Osteocyte (in vitro differentiated cells): ENCODE data around the gene FHL2. TPM values are rescaled to one million over a fixed set of nuclear protein-coding genes. Genes with fewer than 3 reads are reported as not detected.

ENCODE experiments used
- DNase-seq: peaks from one replicate; pipeline ENCODE4 v3.0.0; 2021; ENCODE audit warnings: mixed read lengths; ENCODE audit not compliant: unreplicated experiment; ENCODE audit errors: extremely low spot score
- H3K27ac Mint-ChIP-seq: one replicate; pipeline ENCODE4 v1.8.0; 2021; ENCODE audit warnings: mild to moderate bottlenecking, mixed read lengths; ENCODE audit not compliant: unreplicated experiment
- H3K27me3 Mint-ChIP-seq: one replicate; pipeline ENCODE4 v1.8.0; 2021; ENCODE audit warnings: mixed read lengths; ENCODE audit not compliant: unreplicated experiment
- H3K36me3 Mint-ChIP-seq: one replicate; pipeline ENCODE4 v1.8.0; 2021; ENCODE audit warnings: mixed read lengths; ENCODE audit not compliant: unreplicated experiment
- H3K4me1 Mint-ChIP-seq: one replicate; pipeline ENCODE4 v1.8.0; 2021; ENCODE audit warnings: mixed read lengths; ENCODE audit not compliant: unreplicated experiment
- H3K4me3 Mint-ChIP-seq: one replicate; pipeline ENCODE4 v1.8.0; 2021; ENCODE audit warnings: mild to moderate bottlenecking, moderate library complexity, mixed read lengths; ENCODE audit not compliant: unreplicated experiment
- H3K9me3 Mint-ChIP-seq: one replicate; pipeline ENCODE4 v1.8.0; 2021; ENCODE audit warnings: mixed read lengths; ENCODE audit not compliant: unreplicated experiment
- CTCF ChIP-seq: fragments of 200-600 bp; sonication (generic); IDR thresholded peaks from 2 replicates; pipeline ENCODE4 v1.5.0; 2021; ENCODE audit warnings: antibody characterized with exemption, mild to moderate bottlenecking, moderate library complexity
- total RNA-seq: library from RNA; stranded (reverse); gene quantifications from 2 replicates; pipeline ENCODE4 v1.2.1, GENCODE V29; 2021

Gene FHL2
- total RNA-seq, 1 donor from 2014 or later, result 76.8 TPM

GRCh38 chr2:105344704-105345345 is 54.0 kb downstream of the FHL2 start:
- Mint-ChIP-seq H3K9me3 (no peaks in the 10 kb centered on the region), H3K36me3 (peaks cover 38% of the 10 kb centered on the region), H3K27me3 (no peaks in the 10 kb centered on the region), H3K27ac (no peak overlapping the region), H3K4me1 (no peaks in the 10 kb centered on the region), H3K4me3 (no peak overlapping the region)
- peak; percentile 61 for TF ChIP-seq CTCF
- DNase-seq, result no peak

- H3K27ac Mint-ChIP-seq, result no peak overlapping the region
- H3K9me3 Mint-ChIP-seq, result no peaks in the 10 kb centered on the region
- TF ChIP-seq CTCF, result no peak
- no peak for DNase-seq
- no peaks in the 10 kb centered on the region for H3K27me3 Mint-ChIP-seq
- H3K4me1 Mint-ChIP-seq, result peaks cover 26% of the 10 kb centered on the region
- peak overlapping the region; percentile 27 for H3K4me3 Mint-ChIP-seq
- peaks cover 22% of the 10 kb centered on the region for H3K36me3 Mint-ChIP-seq
Observed at GRCh38 chr2:105339414-105339813, 59.4 kb downstream of the FHL2 start.

- TF ChIP-seq CTCF, result no peak
- H3K36me3 Mint-ChIP-seq, result peaks cover 18% of the 10 kb centered on the region
- peaks cover 26% of the 10 kb centered on the region for H3K4me1 Mint-ChIP-seq
- H3K27ac Mint-ChIP-seq, result peak overlapping the region; percentile 85
- DNase-seq, result no peak
- H3K4me3 Mint-ChIP-seq, result peak overlapping the region; percentile 99
- H3K9me3 Mint-ChIP-seq, result no peaks in the 10 kb centered on the region
- no peaks in the 10 kb centered on the region for H3K27me3 Mint-ChIP-seq
Observed at GRCh38 chr2:105338020-105338385, 60.8 kb downstream of the FHL2 start.

GRCh38 chr2:105337122-105338019 is 61.5 kb downstream of the FHL2 start, which contains the start of gene C2orf49:
Gene C2orf49 (plus strand): TSS chr2:105337540. CDS start chr2:105337588, 48 bp downstream.
- no peaks in the 10 kb centered on the region for H3K27me3 Mint-ChIP-seq
- DNase-seq, result peak; percentile 95
- H3K27ac Mint-ChIP-seq, result peak within 1 kb of the TSS; percentile 100
- H3K4me3 Mint-ChIP-seq, result peak within 1 kb of the TSS; percentile 99
- TF ChIP-seq CTCF, result no peak
- peaks cover 13% of the 10 kb centered on the region for H3K36me3 Mint-ChIP-seq
- H3K9me3 Mint-ChIP-seq, result no peaks in the 10 kb centered on the region
- H3K4me1 Mint-ChIP-seq, result peaks cover 26% of the 10 kb centered on the region

GRCh38 chr2:105336786-105337121 is 62.1 kb downstream of the FHL2 start:
- H3K9me3 Mint-ChIP-seq, result no peaks in the 10 kb centered on the region

More at GRCh38 chr2:105336786-105337121, 62.1 kb downstream of the FHL2 start:
- Mint-ChIP-seq H3K36me3 (peaks cover 10% of the 10 kb centered on the region), H3K27ac (peak overlapping the region; percentile 100), H3K4me1 (peaks cover 26% of the 10 kb centered on the region), H3K4me3 (peak overlapping the region; percentile 99), H3K27me3 (no peaks in the 10 kb centered on the region)
- DNase-seq, result no peak
- TF ChIP-seq CTCF, result no peak
